H1 (cell line): ENCODE results near the gene ZMYND15. TPM values are rescaled to one million over a fixed set of nuclear protein-coding genes. Genes with fewer than 3 reads are reported as not detected.

Source experiments
- ASH2L ChIP-seq: fragments of 200-600, 300-600 bp; sonication (generic); IDR thresholded peaks from one replicate; pipeline ENCODE4 v1.7.1; 2017; ENCODE audit warnings: low read length
- PHF8 ChIP-seq: fragments of 200-600 bp; sonication (generic); conservative IDR thresholded peaks from 2 replicates; pipeline ENCODE4 v1.7.1; 2012; ENCODE audit warnings: low read depth, mild to moderate bottlenecking, inconsistent platforms, low read length, moderate library complexity
- TAF7 ChIP-seq: optimal IDR thresholded peaks from 2 replicates; pipeline ENCODE3; 2011; ENCODE audit warnings: low read depth, mild to moderate bottlenecking, inconsistent platforms, low read length, moderate library complexity, borderline replicate concordance
- polyA plus RNA-seq, 7 experiments: library from polyadenylated mRNA; depleted of rRNA in 3 of 7; stranded (reverse) in 5 of 7; unstranded in 2 of 7; fragments of >200 nt in 5 of 7; fragments of 200-250 nt in 2 of 7; gene quantifications; 1 replicate in 5 of 7; 2 replicates in 1 of 7; 4 replicates in 1 of 7; pipeline versions ENCODE4 v1.2.1 to v1.2.3, GENCODE V29; 2011 to 2013; ENCODE audit warnings: missing spikeins in 2 of 7, mixed read lengths in 2 of 7
- total RNA-seq: library from RNA; stranded (reverse); fragmentation: NEBNext Ultra II Directional; extraction: Animal tissue kit (Norgen Biotek cat#: 25700); gene quantifications from 2 replicates; pipeline ENCODE4 v1.2.1, GENCODE V29; 2021
- TF ChIP-seq, protein P1 (sequence below): IDR thresholded peaks from 2 replicates; pipeline ENCODE4 v1.6.1; 2012; ENCODE audit warnings: low read length, inconsistent platforms

The ZMYND15 gene
- total and polyA plus RNA-seq, 2 of the 8 experiments (the other 6 are each of a cell fraction or from before 2014, with no cell fraction given), result 0.53 to 0.58 TPM

DNA sequence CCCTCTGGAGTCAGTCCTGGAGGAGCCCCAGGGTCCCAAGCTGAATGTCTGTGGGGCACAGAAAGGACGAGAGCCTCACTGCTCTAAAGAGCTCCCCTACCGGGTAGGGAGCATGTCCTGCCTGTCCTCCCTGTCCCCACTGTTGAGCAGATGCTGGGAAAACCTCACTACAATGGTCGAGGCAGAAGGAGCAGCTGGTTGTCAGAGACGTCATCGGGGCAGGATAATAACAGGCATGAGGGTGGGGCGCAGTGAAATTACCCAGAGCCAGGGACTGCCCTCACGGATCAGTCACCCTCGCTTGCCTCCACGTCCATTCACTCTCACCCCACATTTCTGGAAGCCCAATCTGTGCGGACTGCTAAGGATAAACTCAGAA is 32.6 kb downstream of the ZMYND15 start (continued):
- no peak for TF ChIP-seq PHF8
- TF ChIP-seq ASH2L, result no peak
- no peak for TF ChIP-seq TAF7
- TF ChIP-seq, protein P1, sequence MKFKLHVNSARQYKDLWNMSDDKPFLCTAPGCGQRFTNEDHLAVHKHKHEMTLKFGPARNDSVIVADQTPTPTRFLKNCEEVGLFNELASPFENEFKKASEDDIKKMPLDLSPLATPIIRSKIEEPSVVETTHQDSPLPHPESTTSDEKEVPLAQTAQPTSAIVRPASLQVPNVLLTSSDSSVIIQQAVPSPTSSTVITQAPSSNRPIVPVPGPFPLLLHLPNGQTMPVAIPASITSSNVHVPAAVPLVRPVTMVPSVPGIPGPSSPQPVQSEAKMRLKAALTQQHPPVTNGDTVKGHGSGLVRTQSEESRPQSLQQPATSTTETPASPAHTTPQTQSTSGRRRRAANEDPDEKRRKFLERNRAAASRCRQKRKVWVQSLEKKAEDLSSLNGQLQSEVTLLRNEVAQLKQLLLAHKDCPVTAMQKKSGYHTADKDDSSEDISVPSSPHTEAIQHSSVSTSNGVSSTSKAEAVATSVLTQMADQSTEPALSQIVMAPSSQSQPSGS, result no peak
